ENCODE measurements around the gene UGT1A6.

GRCh38 chr2:233802132-233802815, 109.6 kb downstream of the UGT1A6 start:
- TF ChIP-seq CTCF (conservative IDR thresholded peaks at IDR 0.05) (no peak), EZH2 (IDR thresholded peaks at IDR 0.05; ENCODE audit: low read depth) (no peak)
